ACHN (cell line): ENCODE measurements around the gene SEL1L.
"Not testable (repeated sequence)": the region's sequence is repeated elsewhere in the genome, so short reads cannot be mapped to it uniquely, and the experiment has no call there.

Experiments used
- DNase-seq: peaks from one replicate; pipeline ENCODE4 v3.0.0-alpha.2; 2015
- in situ Hi-C: cut with HindIII; loops from 2 replicates; pipeline ENCODE4 v1.10.0; 2017; ENCODE audit warnings: low sequenced_read_pairs, low pct_ligation_motif_present, low pct_unique_long_range_greater_than_20kb

Gene SEL1L

DNA sequence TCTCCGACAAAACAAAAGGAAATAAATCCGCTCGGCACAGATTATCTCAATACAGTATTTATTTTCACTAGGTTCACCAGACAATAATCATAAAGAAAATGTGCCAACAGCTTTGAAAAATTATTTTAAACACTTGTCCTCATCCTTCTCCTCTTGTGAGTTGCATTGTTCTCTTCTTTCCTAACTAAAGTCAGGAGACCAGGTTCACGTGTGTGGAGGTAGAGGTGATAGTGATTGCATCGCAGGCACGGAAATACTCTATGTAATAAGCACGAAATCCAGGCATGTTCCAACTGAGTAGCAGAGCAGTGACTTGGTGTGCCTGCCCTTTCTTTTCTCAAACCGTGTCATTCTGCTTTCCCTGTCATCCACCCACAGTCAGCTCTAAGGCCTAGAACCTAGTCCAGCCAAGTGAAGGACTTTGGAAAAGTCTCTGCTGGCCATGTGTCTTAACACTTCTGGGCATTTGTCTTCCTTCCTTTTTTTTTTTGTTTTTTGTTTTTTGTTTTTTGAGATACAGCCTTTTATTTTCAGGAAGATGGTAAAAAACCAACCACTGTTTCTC is 939 bp upstream of the SEL1L start:
- in situ Hi-C loops, result no loop called here
- DNase-seq, result no peak

DNA sequence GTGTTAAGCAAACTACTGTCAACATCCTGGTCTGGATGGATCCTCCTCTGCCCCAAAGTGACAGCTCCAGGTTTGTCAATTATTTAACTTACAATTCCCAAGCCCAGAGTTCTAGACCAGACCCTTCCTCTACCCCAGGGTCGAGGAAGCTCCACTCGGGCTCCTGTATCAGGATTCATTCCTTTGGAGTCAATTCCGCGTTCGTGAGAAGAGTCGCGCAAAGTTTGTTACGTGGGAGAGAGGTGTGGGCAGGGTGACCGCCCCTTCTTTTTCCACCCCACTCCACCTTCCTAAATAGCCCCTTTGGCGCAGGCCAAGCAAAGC is 479 bp downstream of the SEL1L start:
- no peak for DNase-seq
- in situ Hi-C loops, result no loop called here

DNA sequence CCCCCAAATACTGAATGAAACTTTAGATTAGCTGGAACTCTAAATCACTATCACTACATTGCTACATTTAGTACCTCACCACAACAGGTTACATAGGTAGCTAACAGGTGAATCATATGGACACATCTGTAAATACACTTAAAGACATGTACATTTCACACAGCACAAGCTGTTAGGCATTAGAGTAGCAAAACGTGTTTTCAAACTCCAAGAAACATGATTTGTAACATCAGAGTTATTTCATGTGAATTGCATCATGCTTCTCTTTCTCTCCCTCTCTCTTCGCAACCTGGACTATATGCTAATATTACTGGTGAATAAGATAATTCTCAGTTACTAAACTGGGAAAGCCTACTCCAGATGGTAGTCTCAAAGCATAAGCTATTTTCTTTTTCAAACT is 4.3 kb downstream of the SEL1L start:
- peak; percentile 33 for DNase-seq
- in situ Hi-C loops, result no loop called here

GRCh38 chr14:81525129-81525528 is 8.5 kb downstream of the SEL1L start:
- DNase-seq, result no peak
- in situ Hi-C loops, result no loop called here

- in situ Hi-C loops, result no loop called here
- DNase-seq, result no peak
Measured at GRCh38 chr14:81523616-81524015, 10.0 kb downstream of the SEL1L start.

DNA sequence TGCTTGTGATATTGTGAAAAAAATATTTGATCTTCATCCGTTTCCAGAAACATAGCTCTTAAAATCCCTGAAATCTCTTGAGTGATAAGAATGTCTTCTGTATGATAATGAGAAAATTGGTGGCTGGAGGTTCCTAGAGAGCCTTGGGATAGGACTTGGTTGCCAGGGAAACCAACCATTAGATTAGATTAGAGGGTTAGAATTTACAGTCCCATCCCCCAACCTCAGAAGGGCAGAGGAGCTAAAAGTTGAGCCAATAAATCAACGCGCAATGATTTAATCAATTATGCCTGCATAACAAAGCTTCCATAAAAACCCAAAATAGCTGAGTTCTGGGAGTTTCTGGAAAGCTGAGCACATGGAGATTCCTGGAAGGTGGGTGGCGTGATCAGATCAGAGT is 10.6 kb downstream of the SEL1L start:
- in situ Hi-C loops, result no loop called here

DNA sequence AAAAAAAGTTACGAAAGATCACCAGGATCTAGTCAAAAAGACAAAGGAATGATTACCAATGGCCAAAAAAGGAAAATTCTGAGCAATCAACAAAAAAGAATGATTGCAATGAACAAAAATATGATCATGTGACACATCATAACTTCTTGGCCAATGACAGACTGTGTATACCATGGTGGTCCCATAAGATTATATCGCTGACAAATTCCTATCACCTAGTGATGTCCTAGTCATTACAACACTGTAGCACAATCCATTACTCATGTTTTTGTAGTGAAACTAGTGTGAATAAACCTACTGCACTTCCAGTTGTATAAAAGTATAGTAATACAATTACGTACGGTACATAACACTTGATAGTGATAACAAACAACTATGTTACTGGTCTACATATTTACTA is 12.3 kb downstream of the SEL1L start:
- in situ Hi-C loops, result no loop called here
- DNase-seq, result no peak

More for the DNA sequence above, 10.6 kb downstream of the SEL1L start:
- no peak for DNase-seq

GRCh38 chr14:81519200-81520011 is 14.2 kb downstream of the SEL1L start:
- in situ Hi-C loops, result no loop called here
- DNase-seq, result no peak

DNA sequence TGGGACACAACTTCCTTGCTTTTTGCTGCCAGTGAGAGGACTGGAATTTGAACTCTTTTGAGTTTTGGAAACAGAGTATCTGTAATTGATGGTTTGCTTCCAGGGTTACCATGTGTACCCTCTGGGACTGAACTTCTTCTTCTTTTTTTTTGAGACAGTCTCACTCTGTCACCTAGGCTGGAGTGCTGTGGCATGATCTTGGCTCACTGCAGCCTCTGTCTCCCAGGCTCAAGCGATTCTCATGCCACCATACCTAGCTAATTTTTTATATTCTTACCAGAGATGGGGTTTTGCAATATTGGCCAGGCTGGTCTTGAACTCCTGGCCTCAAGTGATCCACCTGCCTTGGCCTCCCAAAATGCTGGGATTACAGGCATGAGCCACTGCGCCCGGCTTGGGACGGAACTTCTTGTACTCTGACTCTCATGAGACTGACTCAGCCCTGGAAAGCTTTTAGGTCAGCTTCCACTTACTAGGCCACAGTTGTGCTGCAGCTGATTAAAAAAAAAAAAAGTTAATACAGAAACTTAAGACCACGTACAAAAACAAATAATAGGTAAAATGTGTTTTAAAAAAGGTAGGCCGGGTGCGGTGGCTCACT is 15.8 kb downstream of the SEL1L start:
- no peak for DNase-seq
- in situ Hi-C loops, result no loop called here

- no peak for DNase-seq
Measured at GRCh38 chr14:81516986-81517797, 16.5 kb downstream of the SEL1L start.

GRCh38 chr14:81515927-81516326 is 17.7 kb downstream of the SEL1L start:
- in situ Hi-C loops, result not testable (repeated sequence)

More at GRCh38 chr14:81516986-81517797, 16.5 kb downstream of the SEL1L start:
- in situ Hi-C loops, result no loop called here

GRCh38 chr14:81512826-81513225 is 20.8 kb downstream of the SEL1L start:
- DNase-seq, in situ Hi-C loops: not testable (repeated sequence)

More at GRCh38 chr14:81515927-81516326, 17.7 kb downstream of the SEL1L start:
- DNase-seq, result not testable (repeated sequence)

DNA sequence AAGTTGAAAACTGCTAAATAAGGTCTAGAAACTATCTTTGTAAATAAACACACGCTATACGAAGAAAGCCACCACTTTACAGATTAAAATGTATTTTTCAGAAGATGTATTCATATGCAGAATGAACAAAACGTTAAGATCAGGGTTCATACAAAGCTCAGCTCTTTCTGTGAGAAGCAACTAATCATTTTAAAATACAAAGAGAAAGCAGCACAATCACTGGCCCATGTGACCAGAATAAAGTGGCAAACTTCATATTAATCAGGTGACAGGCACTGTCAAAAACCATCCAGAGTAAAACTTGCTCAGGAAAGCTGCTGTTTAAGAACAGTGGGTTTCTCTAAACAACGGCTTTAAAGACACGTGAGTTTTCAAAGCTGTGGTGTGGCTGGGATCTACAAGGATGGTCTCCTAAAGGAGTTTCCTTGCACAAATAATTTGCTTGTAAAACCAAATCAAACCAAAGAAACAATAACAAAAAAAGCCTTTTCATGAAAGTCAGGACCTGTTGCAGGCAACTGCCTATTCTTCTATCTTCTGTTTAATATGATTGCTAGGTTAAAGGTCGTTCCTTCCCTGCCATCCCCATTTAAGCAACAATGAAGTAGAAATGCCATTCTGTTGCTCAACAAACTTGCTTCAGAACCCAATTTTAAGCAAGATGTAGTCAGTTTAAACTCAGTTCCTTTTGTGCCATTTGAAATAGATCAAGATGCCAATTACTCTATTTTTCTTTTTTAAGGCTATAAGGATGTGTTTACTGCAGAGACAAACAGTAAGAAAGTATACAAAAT is 22.3 kb downstream of the SEL1L start:
- in situ Hi-C loops, result no loop called here
- no peak for DNase-seq

DNA sequence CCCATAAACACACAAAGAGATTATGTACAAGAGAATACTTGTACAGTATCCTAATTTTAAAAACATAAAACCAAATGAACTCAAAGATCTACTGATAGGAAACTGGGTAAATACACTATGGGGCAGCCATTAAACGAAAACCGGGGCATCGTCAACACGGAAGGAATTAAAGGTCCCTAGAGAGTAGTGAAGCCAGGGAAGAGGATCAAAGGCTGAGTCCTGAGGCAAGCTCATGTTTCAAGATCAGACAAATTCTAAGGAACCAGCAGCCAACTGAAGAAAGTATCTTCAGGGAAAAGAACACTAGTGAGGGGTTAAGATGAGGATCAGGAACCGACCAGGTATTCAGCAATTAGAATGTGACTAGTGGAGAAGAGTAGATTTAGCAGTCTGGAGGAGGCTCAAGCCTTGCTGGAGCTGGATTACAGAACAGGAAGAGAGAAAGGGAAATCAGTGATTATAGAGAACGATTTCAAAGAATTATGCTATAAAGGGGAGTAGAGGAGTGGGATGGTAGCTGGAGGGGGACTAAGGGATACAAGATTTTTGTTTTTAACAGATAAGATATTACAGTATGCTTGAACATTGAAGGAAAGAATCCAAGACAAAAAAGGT is 23.7 kb downstream of the SEL1L start:
- DNase-seq, result no peak
- in situ Hi-C loops, result no loop called here

- in situ Hi-C loops, result no loop called here
- no peak for DNase-seq
Measured at GRCh38 chr14:81509321-81509720, 24.3 kb downstream of the SEL1L start.

- DNase-seq, result no peak
- in situ Hi-C loops, result no loop called here
Measured at GRCh38 chr14:81506487-81506886, 27.2 kb downstream of the SEL1L start.

DNA sequence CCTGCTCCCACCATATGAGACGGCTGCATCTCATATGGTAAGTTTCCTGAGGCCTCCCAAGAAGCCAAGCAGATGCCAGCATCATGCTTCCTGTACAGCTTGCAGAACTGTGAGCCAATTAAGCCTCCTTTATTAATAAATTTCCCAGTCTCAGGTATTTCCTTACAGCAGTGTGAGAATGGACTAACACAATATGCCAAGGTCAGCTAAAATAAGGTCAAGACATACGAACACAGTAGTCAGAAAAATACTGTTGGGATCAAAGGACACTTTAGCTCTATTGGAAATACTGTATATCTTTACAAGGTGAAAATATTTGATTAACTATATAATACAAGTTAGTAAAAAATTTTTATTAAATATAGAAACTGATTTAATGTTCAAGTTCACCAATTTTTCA is 28.8 kb downstream of the SEL1L start:
- no peak for DNase-seq
- in situ Hi-C loops, result no loop called here

- DNase-seq, result no peak
- in situ Hi-C loops, result no loop called here
Measured at GRCh38 chr14:81485781-81486180, 47.9 kb downstream of the SEL1L start.
